SK-N-SH (cell line): ENCODE measurements around the gene B4GALNT2. TPM values are rescaled to one million over a fixed set of nuclear protein-coding genes. Genes with fewer than 3 reads are reported as not detected.

ENCODE experiments used
- CTCF ChIA-PET: fragments of 300-600, 350-600 bp; formaldehyde crosslinking; extraction: SDS; loops from one replicate; lab custom pipeline; 2021; lab: Yijun Ruan, JAX
- POLR2A ChIA-PET: fragments of 350-600 bp; sonication (Branson Sonifier 250); formaldehyde crosslinking; extraction: SDS; loops from one replicate; lab custom pipeline; 2020; ENCODE audit warnings: antibody characterized with exemption, inconsistent platforms; lab: Yijun Ruan, JAX
- DNase-seq: peaks from one replicate; pipeline ENCODE4 v3.0.0; 2012
- H2AFZ ChIP-seq: fragments of 200-600 bp; sonication (generic); 2 replicates; pipeline ENCODE4 v1.8.1; 2016; ENCODE audit warnings: antibody characterized with exemption, mild to moderate bottlenecking, low read depth
- H3F3A ChIP-seq: fragments of 200-600 bp; sonication (generic); replicated peaks from 2 replicates; pipeline ENCODE3; 2016; ENCODE audit warnings: antibody characterized with exemption, mild to moderate bottlenecking; ENCODE audit not compliant: insufficient read depth
- H3K27ac ChIP-seq, 2 experiments: fragments of 200-500 bp in 1 of 2; fragments of 200-600 bp in 1 of 2; sonication (Bioruptor generic) in 1 of 2; sonication (generic), shearing (Covaris generic) in 1 of 2; 2 replicates each; pipeline versions ENCODE4 v1.5.1 to v1.6.1; 2014 to 2016; ENCODE audit warnings: low read depth in 2 of 2, inconsistent platforms in 1 of 2, low read length in 1 of 2, mild to moderate bottlenecking in 1 of 2, mixed read lengths in 1 of 2
- H3K27me3 ChIP-seq: fragments of 200-600 bp; sonication (generic), shearing (Covaris generic); 2 replicates; pipeline ENCODE4 v1.6.1; 2016; ENCODE audit warnings: mixed run types; ENCODE audit not compliant: insufficient read depth
- H3K36me3 ChIP-seq, 2 experiments: fragments of 200-500 bp in 1 of 2; fragments of 200-600 bp in 1 of 2; sonication (Bioruptor generic) in 1 of 2; sonication (generic) in 1 of 2; replicated peaks in 1 of 2; 2 replicates each; pipeline versions ENCODE3 to v1.5.1; 2014 to 2016; ENCODE audit warnings: low read length in 1 of 2, mild to moderate bottlenecking in 1 of 2; ENCODE audit not compliant: insufficient read depth in 2 of 2, control insufficient read depth in 1 of 2
- H3K4me1 ChIP-seq, 2 experiments: fragments of 200-500 bp in 1 of 2; fragments of 200-600 bp in 1 of 2; sonication (Bioruptor generic) in 1 of 2; sonication (generic), shearing (Covaris generic) in 1 of 2; 2 replicates each; pipeline versions ENCODE4 v1.5.1 to v1.6.1; 2014 to 2016; ENCODE audit warnings: low read depth in 1 of 2, low read length in 1 of 2, mixed run types in 1 of 2; ENCODE audit not compliant: insufficient read depth in 2 of 2, control insufficient read depth in 1 of 2
- H3K4me2 ChIP-seq: fragments of 200-600 bp; sonication (generic), shearing (Covaris generic); 2 replicates; pipeline ENCODE4 v1.6.1; 2017; ENCODE audit warnings: mixed run types
- H3K4me3 ChIP-seq, 2 experiments: fragments of 200-500 bp in 1 of 2; fragments of 200-600 bp in 1 of 2; sonication (Bioruptor generic) in 1 of 2; sonication (generic), shearing (Covaris generic) in 1 of 2; 2 replicates each; pipeline versions ENCODE4 v1.5.1 to v1.8.1; 2014 to 2016; ENCODE audit warnings: low read depth in 2 of 2, inconsistent platforms in 1 of 2, low read length in 1 of 2, mild to moderate bottlenecking in 1 of 2, mixed read lengths in 1 of 2, moderate library complexity in 1 of 2
- H3K79me2 ChIP-seq: fragments of 200-600 bp; sonication (generic); 2 replicates; pipeline ENCODE4 v1.8.1; 2017; ENCODE audit warnings: mild to moderate bottlenecking; ENCODE audit not compliant: insufficient read depth
- H3K9ac ChIP-seq: fragments of 200-600 bp; sonication (generic); 2 replicates; pipeline ENCODE4 v1.6.1; 2017; ENCODE audit warnings: mixed run types
- H3K9me2 ChIP-seq: fragments of 200-600 bp; sonication (generic); 2 replicates; pipeline ENCODE4 v1.6.1; 2017; ENCODE audit warnings: mixed run types
- H3K9me3 ChIP-seq: fragments of 200-600 bp; sonication (generic); 2 replicates; pipeline ENCODE4 v1.6.1; 2017; ENCODE audit warnings: mixed run types, mild to moderate bottlenecking, moderate library complexity
- H4K20me1 ChIP-seq: fragments of 200-600 bp; sonication (generic); 2 replicates; pipeline ENCODE4 v1.6.1; 2017; ENCODE audit warnings: mild to moderate bottlenecking, mixed run types; ENCODE audit not compliant: insufficient read depth
- CHD2 ChIP-seq: fragments of 150-350 bp; IDR thresholded peaks from 2 replicates; pipeline ENCODE4 v1.6.1; 2018; ENCODE audit warnings: low read length; ENCODE audit not compliant: partially characterized antibody
- FOXJ3 ChIP-seq: sonication (generic); formaldehyde crosslinking; IDR thresholded peaks from 2 replicates; pipeline ENCODE4 v1.5.1; 2020; ENCODE audit warnings: mild to moderate bottlenecking, missing genetic modification reagents
- NRF1 ChIP-seq: IDR thresholded peaks from 2 replicates; pipeline ENCODE4 v1.6.1; 2012; ENCODE audit warnings: low read depth, mild to moderate bottlenecking, low read length
- PBX3 ChIP-seq: IDR thresholded peaks from 2 replicates; pipeline ENCODE4; 2012
- RCOR1 ChIP-seq: fragments of 150-350 bp; IDR thresholded peaks from 2 replicates; pipeline ENCODE4 v1.6.1; 2017; ENCODE audit warnings: antibody characterized with exemption, low read length
- REST ChIP-seq: IDR thresholded peaks from 2 replicates; pipeline ENCODE4 v1.6.1; 2012; ENCODE audit warnings: mild to moderate bottlenecking, low read depth, low read length, moderate library complexity
- RFX5 ChIP-seq: IDR thresholded peaks from 2 replicates; pipeline ENCODE4 v1.6.1; 2012; ENCODE audit warnings: mild to moderate bottlenecking, improper control_type of control experiment, low read length
- RXRA ChIP-seq: IDR thresholded peaks from 2 replicates; pipeline ENCODE4 v1.4.0; 2012; ENCODE audit warnings: low read depth, mild to moderate bottlenecking, borderline replicate concordance
- SIN3A ChIP-seq: IDR thresholded peaks from 2 replicates; pipeline ENCODE4 v1.6.1; 2012; ENCODE audit warnings: low read depth, mild to moderate bottlenecking, low read length, moderate library complexity, borderline replicate concordance
- TAF1 ChIP-seq: IDR thresholded peaks from 2 replicates; pipeline ENCODE4 v1.6.1; 2012; ENCODE audit warnings: low read depth, mild to moderate bottlenecking, low read length, moderate library complexity, borderline replicate concordance
- TEAD4 ChIP-seq: IDR thresholded peaks from 2 replicates; pipeline ENCODE4 v1.4.0; 2012; ENCODE audit warnings: mild to moderate bottlenecking, borderline replicate concordance; ENCODE audit not compliant: insufficient read depth
- YY1 ChIP-seq: IDR thresholded peaks from 2 replicates; pipeline ENCODE4 v1.4.0; 2012; ENCODE audit warnings: low read depth, mild to moderate bottlenecking
- WGBS: methylation state at CpG from one replicate; pipeline ENCODE4 v1.1.6; 2017; ENCODE audit warnings: low lambda C conversion rate; 5-methylcytosine and 5-hydroxymethylcytosine counted together
- polyA plus RNA-seq, 3 experiments: library from polyadenylated mRNA; depleted of rRNA; stranded (reverse); fragments of >200 nt; gene quantifications; 2 replicates each; pipeline ENCODE4 v1.2.3, GENCODE V29; 2012
- TF ChIP-seq, protein P1 (sequence below): IDR thresholded peaks from 2 replicates; pipeline ENCODE4 v1.4.0; 2012; ENCODE audit warnings: low read depth, borderline replicate concordance
- TF ChIP-seq, protein P2 (sequence below): fragments of 150-350 bp; IDR thresholded peaks from 2 replicates; pipeline ENCODE4 v1.6.1; 2016; ENCODE audit warnings: mild to moderate bottlenecking, low read depth, low read length

Gene B4GALNT2
- polyA plus RNA-seq, 1 of the 3 experiments (the other 2 are of a cell fraction) = not detected

- Histone ChIP-seq H3K9ac (no peak overlapping the region), H3K79me2 (no peaks in the 10 kb centered on the region), H3K4me1 (peaks cover 0 to 6% of the 10 kb centered on the region in 2 experiments; a peak in 1 of 4 replicates), H3K4me3 (no peak overlapping the region), H2AFZ (peak overlapping the region; percentile 12; the same call in 1 of the 2 replicates), H4K20me1 (no peaks in the 10 kb centered on the region), H3K27ac (no peak overlapping the region), H3K4me2 (0 out of 2 replicates have a peak overlapping the region, but pooled peaks have one; percentile 19), H3K27me3 (no peaks in the 10 kb centered on the region), H3F3A (peaks cover 20% of the 10 kb centered on the region), H3K9me3 (no peaks in the 10 kb centered on the region), H3K36me3 (no peaks in the 10 kb centered on the region), H3K9me2 (no peaks in the 10 kb centered on the region)
- TF ChIP-seq NRF1 = no peak
- TF ChIP-seq REST = no peak
- no peak for TF ChIP-seq RCOR1
- TF ChIP-seq, protein P1, sequence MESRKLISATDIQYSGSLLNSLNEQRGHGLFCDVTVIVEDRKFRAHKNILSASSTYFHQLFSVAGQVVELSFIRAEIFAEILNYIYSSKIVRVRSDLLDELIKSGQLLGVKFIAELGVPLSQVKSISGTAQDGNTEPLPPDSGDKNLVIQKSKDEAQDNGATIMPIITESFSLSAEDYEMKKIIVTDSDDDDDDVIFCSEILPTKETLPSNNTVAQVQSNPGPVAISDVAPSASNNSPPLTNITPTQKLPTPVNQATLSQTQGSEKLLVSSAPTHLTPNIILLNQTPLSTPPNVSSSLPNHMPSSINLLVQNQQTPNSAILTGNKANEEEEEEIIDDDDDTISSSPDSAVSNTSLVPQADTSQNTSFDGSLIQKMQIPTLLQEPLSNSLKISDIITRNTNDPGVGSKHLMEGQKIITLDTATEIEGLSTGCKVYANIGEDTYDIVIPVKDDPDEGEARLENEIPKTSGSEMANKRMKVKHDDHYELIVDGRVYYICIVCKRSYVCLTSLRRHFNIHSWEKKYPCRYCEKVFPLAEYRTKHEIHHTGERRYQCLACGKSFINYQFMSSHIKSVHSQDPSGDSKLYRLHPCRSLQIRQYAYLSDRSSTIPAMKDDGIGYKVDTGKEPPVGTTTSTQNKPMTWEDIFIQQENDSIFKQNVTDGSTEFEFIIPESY = no peak
- TF ChIP-seq YY1 = no peak
- TF ChIP-seq FOXJ3 (CRISPR knock-in tag) = no peak
- no peak for TF ChIP-seq CHD2
- no peak for TF ChIP-seq TEAD4
- TF ChIP-seq PBX3 = no peak
- no peak for TF ChIP-seq RFX5
- no peak for TF ChIP-seq TAF1
- TF ChIP-seq RXRA = no peak
- TF ChIP-seq, protein P2, sequence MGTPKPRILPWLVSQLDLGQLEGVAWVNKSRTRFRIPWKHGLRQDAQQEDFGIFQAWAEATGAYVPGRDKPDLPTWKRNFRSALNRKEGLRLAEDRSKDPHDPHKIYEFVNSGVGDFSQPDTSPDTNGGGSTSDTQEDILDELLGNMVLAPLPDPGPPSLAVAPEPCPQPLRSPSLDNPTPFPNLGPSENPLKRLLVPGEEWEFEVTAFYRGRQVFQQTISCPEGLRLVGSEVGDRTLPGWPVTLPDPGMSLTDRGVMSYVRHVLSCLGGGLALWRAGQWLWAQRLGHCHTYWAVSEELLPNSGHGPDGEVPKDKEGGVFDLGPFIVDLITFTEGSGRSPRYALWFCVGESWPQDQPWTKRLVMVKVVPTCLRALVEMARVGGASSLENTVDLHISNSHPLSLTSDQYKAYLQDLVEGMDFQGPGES = no peak
- no peak for TF ChIP-seq SIN3A
- CTCF ChIA-PET = interaction anchor here (0.7 to 2.1 kb wide), 7 partner anchors 8 to 168 kb away, joined by 3 to 9 read pairs (median 5); no protein-coding TSS in a partner anchor
- 69% methylated on average over 13 of the region's 13 CpGs for WGBS
- POLR2A ChIA-PET = no interaction called here
- no peak for DNase-seq
These were observed 68.0 kb downstream of the B4GALNT2 start for GRCh38 chr17:49200423-49201083.
